Measurements from ENCODE around the gene WDR5.

The WDR5 gene

DNA sequence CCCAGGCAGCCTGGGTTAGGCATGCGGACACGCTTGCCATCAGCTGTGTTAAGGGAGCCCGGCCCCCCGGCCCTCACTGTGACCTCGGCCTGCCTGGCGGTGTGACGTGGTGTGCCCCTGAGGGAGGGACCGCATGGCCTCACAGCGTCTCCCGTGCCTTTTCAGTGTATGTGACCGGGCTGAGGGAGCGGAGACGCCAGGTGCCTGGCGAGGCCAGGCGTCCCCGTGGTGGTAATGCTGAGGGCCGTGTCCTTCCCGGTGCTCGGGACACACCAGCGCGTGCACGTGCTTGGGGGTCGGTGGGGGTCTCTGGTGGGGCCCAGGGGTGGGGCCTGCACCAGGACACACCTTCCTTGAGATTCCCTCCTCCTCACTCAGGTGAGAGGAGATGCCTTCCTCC, 17.6 kb downstream of the WDR5 start:
- Histone ChIP-seq H3K4me3 (ENCODE audit: low read depth, low read length) (no peak overlapping the region), H3K27ac (ENCODE audit: extremely low read depth, low read depth, low read length) (no peak overlapping the region), H3K9me3 (ENCODE audit: control insufficient read depth, insufficient read depth, low read depth, low read length) (no peaks in the 10 kb centered on the region), H3K4me1 (ENCODE audit: control insufficient read depth, insufficient read depth, low read length) (no peaks in the 10 kb centered on the region), H3K36me3 (ENCODE audit: control insufficient read depth in 2 of 2, insufficient read depth in 1 of 2, low read length in 2 of 2) (peaks cover 6 to 100% of the 10 kb centered on the region in 2 experiments; a peak in 2 of 3 replicates)
- TF ChIP-seq FEZF1 (tag by site-specific recombination; IDR thresholded peaks at IDR 0.05), result no peak
- TF ChIP-seq, protein P1, sequence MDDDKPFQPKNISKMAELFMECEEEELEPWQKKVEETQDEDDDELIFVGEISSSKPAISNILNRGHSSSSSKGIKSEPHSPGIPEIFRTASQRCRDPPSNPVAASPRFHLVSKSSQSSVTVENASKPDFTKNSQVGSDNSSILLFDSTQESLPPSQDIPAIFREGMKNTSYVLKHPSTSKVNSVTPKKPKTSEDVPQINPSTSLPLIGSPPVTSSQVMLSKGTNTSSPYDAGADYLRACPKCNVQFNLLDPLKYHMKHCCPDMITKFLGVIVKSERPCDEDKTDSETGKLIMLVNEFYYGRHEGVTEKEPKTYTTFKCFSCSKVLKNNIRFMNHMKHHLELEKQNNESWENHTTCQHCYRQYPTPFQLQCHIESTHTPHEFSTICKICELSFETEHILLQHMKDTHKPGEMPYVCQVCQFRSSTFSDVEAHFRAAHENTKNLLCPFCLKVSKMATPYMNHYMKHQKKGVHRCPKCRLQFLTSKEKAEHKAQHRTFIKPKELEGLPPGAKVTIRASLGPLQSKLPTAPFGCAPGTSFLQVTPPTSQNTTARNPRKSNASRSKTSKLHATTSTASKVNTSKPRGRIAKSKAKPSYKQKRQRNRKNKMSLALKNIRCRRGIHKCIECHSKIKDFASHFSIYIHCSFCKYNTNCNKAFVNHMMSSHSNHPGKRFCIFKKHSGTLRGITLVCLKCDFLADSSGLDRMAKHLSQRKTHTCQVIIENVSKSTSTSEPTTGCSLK (tag by site-specific recombination; IDR thresholded peaks at IDR 0.05), result no peak
- TF ChIP-seq, protein P2, sequence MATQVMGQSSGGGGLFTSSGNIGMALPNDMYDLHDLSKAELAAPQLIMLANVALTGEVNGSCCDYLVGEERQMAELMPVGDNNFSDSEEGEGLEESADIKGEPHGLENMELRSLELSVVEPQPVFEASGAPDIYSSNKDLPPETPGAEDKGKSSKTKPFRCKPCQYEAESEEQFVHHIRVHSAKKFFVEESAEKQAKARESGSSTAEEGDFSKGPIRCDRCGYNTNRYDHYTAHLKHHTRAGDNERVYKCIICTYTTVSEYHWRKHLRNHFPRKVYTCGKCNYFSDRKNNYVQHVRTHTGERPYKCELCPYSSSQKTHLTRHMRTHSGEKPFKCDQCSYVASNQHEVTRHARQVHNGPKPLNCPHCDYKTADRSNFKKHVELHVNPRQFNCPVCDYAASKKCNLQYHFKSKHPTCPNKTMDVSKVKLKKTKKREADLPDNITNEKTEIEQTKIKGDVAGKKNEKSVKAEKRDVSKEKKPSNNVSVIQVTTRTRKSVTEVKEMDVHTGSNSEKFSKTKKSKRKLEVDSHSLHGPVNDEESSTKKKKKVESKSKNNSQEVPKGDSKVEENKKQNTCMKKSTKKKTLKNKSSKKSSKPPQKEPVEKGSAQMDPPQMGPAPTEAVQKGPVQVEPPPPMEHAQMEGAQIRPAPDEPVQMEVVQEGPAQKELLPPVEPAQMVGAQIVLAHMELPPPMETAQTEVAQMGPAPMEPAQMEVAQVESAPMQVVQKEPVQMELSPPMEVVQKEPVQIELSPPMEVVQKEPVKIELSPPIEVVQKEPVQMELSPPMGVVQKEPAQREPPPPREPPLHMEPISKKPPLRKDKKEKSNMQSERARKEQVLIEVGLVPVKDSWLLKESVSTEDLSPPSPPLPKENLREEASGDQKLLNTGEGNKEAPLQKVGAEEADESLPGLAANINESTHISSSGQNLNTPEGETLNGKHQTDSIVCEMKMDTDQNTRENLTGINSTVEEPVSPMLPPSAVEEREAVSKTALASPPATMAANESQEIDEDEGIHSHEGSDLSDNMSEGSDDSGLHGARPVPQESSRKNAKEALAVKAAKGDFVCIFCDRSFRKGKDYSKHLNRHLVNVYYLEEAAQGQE (tag by site-specific recombination; IDR thresholded peaks at IDR 0.05), result no peak
- POLR2A ChIA-PET, result interaction anchor here (2.0 to 2.2 kb wide), 2 partner anchors 15 to 17 kb away, joined by 5 to 6 read pairs; partner anchors contain the start of gene WDR5
- CTCF ChIA-PET, result no interaction called here

DNA sequence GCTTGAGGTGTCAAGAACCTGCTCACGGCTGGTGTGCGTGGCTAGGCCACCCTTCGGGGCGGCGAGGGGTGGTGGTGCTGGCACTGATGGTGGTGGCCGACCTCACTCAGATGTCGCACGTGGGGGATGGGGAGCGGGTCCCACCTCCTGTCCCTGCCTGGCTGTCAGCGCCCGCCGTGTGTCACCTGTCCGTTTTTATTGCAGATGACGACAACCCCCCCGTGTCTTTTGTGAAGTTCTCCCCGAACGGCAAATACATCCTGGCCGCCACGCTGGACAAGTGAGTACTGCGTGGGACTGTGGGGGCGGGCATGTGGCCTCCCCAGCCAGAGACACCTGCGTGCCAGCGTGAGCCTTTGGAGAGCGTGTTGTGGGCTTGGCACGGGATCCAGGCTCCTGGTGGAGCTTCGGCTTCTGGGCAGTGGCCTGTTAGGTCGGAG, 18.4 kb downstream of the WDR5 start:
- H3K9me3 ChIP-seq (ENCODE audit: control insufficient read depth, insufficient read depth, low read depth, low read length), result no peaks in the 10 kb centered on the region
- ChIA-PET POLR2A (no interaction called here), CTCF (interaction anchor here (0.9 kb wide), 1 partner anchor 44 kb away, joined by 4 read pairs; no protein-coding TSS in a partner anchor)
- no peak overlapping the region for H3K27ac ChIP-seq (ENCODE audit: extremely low read depth, low read depth, low read length)
- peaks cover 6 to 100% of the 10 kb centered on the region in 2 experiments; a peak in 2 of 3 replicates for H3K36me3 ChIP-seq (ENCODE audit: control insufficient read depth in 2 of 2, insufficient read depth in 1 of 2, low read length in 2 of 2)
- no peak overlapping the region for H3K4me3 ChIP-seq (ENCODE audit: low read depth, low read length)
- H3K4me1 ChIP-seq (ENCODE audit: control insufficient read depth, insufficient read depth, low read length), result no peaks in the 10 kb centered on the region
- no peak for TF ChIP-seq ZNF169 (tag by site-specific recombination; IDR thresholded peaks at IDR 0.05)
- TF ChIP-seq TSHZ1 (tag by site-specific recombination; IDR thresholded peaks at IDR 0.05; ENCODE audit: borderline replicate concordance), result no peak
- TF ChIP-seq, protein P3, sequence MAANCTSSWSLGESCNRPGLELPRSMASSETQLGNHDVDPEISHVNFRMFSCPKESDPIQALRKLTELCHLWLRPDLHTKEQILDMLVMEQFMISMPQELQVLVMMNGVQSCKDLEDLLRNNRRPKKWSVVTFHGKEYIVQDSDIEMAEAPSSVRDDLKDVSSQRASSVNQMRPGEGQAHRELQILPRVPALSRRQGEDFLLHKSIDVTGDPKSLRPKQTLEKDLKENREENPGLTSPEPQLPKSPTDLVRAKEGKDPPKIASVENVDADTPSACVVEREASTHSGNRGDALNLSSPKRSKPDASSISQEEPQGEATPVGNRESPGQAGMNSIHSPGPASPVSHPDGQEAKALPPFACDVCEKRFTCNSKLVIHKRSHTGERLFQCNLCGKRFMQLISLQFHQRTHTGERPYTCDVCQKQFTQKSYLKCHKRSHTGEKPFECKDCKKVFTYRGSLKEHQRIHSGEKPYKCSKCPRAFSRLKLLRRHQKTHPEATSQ (tag by site-specific recombination; IDR thresholded peaks at IDR 0.05), result no peak
- TF ChIP-seq ZNF501 (tag by site-specific recombination; IDR thresholded peaks at IDR 0.05), result no peak
- TF ChIP-seq ZNF19 (tag by site-specific recombination; IDR thresholded peaks at IDR 0.05; ENCODE audit: low read depth), result no peak
- no peak for TF ChIP-seq WT1 (tag by site-specific recombination; IDR thresholded peaks at IDR 0.05)
- TF ChIP-seq KLF9 (tag by site-specific recombination; IDR thresholded peaks at IDR 0.05; ENCODE audit: low read depth), result no peak
- no peak for TF ChIP-seq ZNF747 (tag by site-specific recombination; IDR thresholded peaks at IDR 0.05)
- TF ChIP-seq ZNF248 (tag by site-specific recombination; IDR thresholded peaks at IDR 0.05), result no peak
- TF ChIP-seq ZNF521 (tag by site-specific recombination; IDR thresholded peaks at IDR 0.05), result no peak
- no peak for TF ChIP-seq ZNF610 (tag by site-specific recombination; IDR thresholded peaks at IDR 0.05; ENCODE audit: borderline replicate concordance)
- TF ChIP-seq PBX3 (CRISPR knock-in tag; IDR thresholded peaks at IDR 0.05), result no peak
- TF ChIP-seq, protein P4, sequence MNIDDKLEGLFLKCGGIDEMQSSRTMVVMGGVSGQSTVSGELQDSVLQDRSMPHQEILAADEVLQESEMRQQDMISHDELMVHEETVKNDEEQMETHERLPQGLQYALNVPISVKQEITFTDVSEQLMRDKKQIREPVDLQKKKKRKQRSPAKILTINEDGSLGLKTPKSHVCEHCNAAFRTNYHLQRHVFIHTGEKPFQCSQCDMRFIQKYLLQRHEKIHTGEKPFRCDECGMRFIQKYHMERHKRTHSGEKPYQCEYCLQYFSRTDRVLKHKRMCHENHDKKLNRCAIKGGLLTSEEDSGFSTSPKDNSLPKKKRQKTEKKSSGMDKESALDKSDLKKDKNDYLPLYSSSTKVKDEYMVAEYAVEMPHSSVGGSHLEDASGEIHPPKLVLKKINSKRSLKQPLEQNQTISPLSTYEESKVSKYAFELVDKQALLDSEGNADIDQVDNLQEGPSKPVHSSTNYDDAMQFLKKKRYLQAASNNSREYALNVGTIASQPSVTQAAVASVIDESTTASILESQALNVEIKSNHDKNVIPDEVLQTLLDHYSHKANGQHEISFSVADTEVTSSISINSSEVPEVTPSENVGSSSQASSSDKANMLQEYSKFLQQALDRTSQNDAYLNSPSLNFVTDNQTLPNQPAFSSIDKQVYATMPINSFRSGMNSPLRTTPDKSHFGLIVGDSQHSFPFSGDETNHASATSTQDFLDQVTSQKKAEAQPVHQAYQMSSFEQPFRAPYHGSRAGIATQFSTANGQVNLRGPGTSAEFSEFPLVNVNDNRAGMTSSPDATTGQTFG (tag by site-specific recombination; IDR thresholded peaks at IDR 0.05; ENCODE audit: borderline replicate concordance), result no peak
- TF ChIP-seq ZNF654 (tag by site-specific recombination; IDR thresholded peaks at IDR 0.05; ENCODE audit: low read depth), result no peak
- no peak for TF ChIP-seq TCF7L2 (IDR thresholded peaks at IDR 0.05; ENCODE audit: borderline replicate concordance, low read depth, low read length)
- no peak for TF ChIP-seq FEZF1 (tag by site-specific recombination; IDR thresholded peaks at IDR 0.05)
- no peak for TF ChIP-seq ZNF837 (tag by site-specific recombination; IDR thresholded peaks at IDR 0.05)
- no peak for TF ChIP-seq ZNF561 (tag by site-specific recombination; IDR thresholded peaks at IDR 0.05; ENCODE audit: borderline replicate concordance)
